Fibroblast of lung (primary cell): ENCODE measurements around the gene PET100.

Source experiments
- CTCF ChIP-seq, 2 donors: IDR thresholded peaks in 1 of 2; conservative IDR thresholded peaks in 1 of 2; 1 replicate in 1 of 2; 2 replicates in 1 of 2; pipeline ENCODE4 v1.5.1; 2011 to 2012; ENCODE audit warnings: low read length in 2 of 2, control low read depth in 1 of 2, inconsistent platforms in 1 of 2, low read depth in 1 of 2, mild to moderate bottlenecking in 1 of 2
- EZH2 ChIP-seq: IDR thresholded peaks from 2 replicates; pipeline ENCODE4 v1.5.1; 2012; ENCODE audit warnings: low read length, control low read depth, mild to moderate bottlenecking; ENCODE audit errors: missing control alignments

- TF ChIP-seq CTCF (conservative IDR thresholded peaks at IDR 0.05 in 1 of 2, IDR thresholded peaks at IDR 0.05 in 1 of 2; ENCODE audit: low read depth in 1 of 2, low read length in 2 of 2) (no peak), EZH2 (no peak)
Observed at GRCh38 chr19:7602935-7603497, 26.6 kb upstream of the PET100 start.
